Astrocyte of the spinal cord (primary cell): Measurements from ENCODE around the gene AHI1.
A peak's percentile ranks its signal among the peaks of the same experiment; 100 is the strongest.
"Not testable (repeated sequence)": the region's sequence is repeated elsewhere in the genome, so short reads cannot be mapped to it uniquely, and the experiment has no call there.

Experiments
- DNase-seq: peaks from one replicate; pipeline ENCODE4 v3.0.0; 2011; ENCODE audit warnings: low read depth, low spot score
- H3K4me3 ChIP-seq: 2 replicates; pipeline ENCODE4 v1.5.1; 2011; ENCODE audit warnings: low read depth, mild to moderate bottlenecking, low read length, moderate library complexity
- in situ Hi-C: cut with HindIII; loops from 2 replicates; pipeline ENCODE4 v1.10.0; 2017; ENCODE audit warnings: low sequenced_read_pairs
- TF ChIP-seq, protein P1 (sequence below): IDR thresholded peaks from 2 replicates; pipeline ENCODE4 v1.5.1; 2012; ENCODE audit warnings: low read depth, mild to moderate bottlenecking, low read length, inconsistent platforms

The AHI1 gene

DNA sequence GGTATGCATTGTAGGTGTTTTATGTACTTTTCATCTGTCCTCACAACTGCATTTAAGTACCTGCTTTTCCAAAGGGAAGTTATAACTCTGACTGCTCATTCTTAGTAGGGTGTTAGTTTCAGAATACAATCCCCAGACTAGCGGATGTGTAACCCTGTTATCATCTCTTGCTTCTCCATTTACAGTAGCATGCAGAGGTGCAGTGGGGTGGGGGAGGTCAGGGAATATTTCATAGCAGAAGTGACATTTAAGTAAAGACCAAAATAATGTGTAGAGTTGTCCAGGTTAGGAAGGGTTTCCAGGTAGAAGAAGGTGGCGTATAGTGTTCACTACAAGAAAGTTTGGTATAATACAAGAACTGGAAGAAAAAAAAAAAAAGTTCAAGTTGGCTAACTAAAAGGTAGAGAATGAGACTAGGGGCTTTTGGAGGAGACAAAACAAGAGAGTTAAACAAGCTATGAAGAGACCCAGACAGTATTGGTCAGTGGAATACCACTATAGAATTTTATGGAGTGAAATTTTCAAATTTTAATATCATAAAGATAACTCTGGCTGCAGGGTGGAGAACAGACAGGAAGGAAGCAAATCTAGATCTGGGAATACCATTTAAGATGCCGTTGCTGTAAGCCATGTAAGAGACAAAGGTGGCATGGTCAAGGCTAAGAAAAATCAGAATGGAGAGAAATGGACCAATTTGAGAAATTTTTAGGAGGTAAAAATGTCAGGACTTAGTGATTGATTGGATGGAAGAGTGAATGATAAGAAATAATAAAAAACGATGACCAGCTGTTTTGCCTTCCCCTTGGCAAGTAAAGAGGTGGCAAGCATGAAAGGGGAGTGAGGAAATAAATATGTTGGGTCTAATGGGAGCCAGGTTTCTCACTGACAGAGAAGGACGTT, 2.2 kb upstream of the AHI1 start:
- no peak for DNase-seq
- H3K4me3 ChIP-seq: no peak overlapping the region
- in situ Hi-C loops: no loop called here
- TF ChIP-seq, protein P1, sequence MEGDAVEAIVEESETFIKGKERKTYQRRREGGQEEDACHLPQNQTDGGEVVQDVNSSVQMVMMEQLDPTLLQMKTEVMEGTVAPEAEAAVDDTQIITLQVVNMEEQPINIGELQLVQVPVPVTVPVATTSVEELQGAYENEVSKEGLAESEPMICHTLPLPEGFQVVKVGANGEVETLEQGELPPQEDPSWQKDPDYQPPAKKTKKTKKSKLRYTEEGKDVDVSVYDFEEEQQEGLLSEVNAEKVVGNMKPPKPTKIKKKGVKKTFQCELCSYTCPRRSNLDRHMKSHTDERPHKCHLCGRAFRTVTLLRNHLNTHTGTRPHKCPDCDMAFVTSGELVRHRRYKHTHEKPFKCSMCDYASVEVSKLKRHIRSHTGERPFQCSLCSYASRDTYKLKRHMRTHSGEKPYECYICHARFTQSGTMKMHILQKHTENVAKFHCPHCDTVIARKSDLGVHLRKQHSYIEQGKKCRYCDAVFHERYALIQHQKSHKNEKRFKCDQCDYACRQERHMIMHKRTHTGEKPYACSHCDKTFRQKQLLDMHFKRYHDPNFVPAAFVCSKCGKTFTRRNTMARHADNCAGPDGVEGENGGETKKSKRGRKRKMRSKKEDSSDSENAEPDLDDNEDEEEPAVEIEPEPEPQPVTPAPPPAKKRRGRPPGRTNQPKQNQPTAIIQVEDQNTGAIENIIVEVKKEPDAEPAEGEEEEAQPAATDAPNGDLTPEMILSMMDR: no peak

DNA sequence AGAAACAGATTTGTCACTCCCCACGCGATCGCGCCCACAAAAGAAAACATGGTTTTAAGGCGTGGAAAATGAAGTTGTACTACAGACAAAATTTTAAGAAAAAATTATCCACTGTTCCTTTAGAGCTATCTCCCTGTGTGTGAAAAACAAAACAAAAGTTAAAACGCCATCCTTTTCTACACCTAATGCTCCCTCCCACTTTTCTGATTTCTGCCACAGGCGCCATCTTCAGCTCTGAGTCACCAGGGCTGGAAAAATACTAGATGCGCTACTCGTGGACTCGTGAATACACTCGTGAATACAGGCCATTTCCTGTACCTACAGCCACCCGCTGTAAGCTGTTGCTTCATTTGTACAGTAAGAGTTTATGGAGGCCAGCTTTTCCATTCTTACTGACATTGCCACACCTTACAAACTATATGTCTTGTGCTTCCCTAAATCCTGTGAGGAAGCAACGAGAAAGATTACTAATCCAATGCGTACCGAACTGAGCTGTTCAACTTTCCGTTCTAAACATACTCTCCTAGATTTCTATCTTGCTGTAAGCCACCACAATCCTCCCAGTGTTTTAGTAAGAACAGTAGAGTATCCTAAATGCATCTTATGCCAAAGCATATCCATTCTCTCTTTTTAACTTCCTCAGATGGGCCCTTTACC, 773 bp upstream of the AHI1 start:
- peak; percentile 91 for DNase-seq
- TF ChIP-seq, protein P1: no peak
- in situ Hi-C loops: no loop called here
- peak overlapping the region; percentile 84 for H3K4me3 ChIP-seq

DNA sequence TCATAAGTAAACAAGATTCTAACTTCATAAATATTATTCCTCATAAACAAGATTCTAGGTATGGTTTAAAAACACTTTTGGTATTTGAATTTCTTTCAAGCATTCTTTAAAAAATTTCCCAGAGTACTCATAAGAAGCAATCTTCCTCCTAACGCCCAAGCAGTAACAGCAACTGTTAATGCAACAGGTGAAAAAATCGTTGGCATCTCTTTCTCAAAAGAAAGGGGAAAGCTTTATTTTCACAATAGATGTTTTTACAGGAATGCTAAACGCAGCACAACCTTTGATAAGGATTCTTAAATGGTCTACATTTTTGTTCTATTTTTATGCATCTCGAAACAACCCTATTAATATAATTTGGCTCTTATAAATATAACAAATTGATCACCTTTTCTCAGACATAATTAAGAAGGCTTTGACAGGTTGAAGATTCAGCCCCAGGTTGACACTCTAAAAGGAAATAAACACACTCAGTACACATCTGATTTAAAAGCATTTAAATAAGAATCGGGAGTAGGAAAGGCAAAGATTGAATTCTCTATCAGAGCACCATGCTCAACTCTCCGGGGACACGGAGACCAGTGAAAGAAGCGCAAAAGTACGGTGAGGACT, 634 bp downstream of the AHI1 start:
- H3K4me3 ChIP-seq: peak overlapping the region; percentile 84
- TF ChIP-seq, protein P1: no peak
- in situ Hi-C loops: no loop called here
- peak; percentile 23 for DNase-seq

DNA sequence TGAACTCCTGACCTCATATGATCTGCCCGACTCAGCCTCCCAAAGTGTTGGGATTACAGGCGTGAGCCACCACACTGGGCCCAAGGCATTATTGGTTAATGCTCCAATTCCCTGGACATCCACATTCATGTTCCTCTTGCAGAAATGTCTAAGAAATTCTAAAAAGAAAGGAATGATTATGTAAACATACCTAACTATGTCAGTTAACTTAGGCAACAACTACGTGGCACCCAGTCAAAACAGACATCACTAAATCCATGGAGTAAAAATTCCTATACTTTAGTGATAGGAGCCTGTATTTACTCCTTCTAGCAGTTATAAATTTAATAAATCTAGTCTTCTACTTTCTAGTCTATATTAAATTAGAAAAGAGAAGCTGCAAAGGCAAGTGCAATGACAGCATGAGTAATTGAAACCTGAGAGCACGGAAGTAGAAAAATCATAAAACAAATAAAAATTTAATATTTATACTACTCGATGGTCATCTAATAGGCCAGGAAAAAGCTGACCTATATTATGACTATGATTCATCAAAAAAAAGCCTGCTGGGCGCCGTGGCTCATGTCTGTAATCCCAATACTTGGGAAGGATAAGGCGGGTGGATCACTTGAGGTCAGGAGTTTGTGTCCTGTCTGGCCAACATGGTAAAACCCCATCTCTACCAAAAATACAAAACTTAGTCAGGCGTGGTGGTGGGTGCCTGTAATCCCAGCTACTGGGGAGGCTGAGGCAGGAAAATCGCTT, 4.2 kb downstream of the AHI1 start:
- H3K4me3 ChIP-seq: no peak overlapping the region
- TF ChIP-seq, protein P1: no peak
- peak; percentile 63 for DNase-seq
- in situ Hi-C loops: no loop called here

DNA sequence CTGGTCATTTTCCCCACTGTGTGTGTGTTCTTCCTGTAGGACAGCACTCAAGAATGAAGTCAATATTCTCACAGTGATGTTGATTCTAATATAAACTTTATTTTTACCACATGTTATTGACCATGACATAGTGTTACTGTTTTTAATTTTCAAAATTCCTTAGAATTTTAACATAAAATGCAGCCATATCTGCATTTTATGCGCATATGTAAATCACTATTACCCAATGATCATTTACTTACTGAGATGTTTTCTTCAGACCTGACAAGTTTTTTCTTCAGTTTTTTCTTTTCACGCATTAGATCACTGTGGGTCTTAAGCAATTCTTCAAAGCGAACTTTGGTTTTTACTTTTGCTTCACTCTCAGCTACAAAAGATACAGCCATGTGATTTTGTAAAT, 7.2 kb downstream of the AHI1 start:
- in situ Hi-C loops: no loop called here
- DNase-seq: no peak
- TF ChIP-seq, protein P1: no peak
- H3K4me3 ChIP-seq: no peak overlapping the region

DNA sequence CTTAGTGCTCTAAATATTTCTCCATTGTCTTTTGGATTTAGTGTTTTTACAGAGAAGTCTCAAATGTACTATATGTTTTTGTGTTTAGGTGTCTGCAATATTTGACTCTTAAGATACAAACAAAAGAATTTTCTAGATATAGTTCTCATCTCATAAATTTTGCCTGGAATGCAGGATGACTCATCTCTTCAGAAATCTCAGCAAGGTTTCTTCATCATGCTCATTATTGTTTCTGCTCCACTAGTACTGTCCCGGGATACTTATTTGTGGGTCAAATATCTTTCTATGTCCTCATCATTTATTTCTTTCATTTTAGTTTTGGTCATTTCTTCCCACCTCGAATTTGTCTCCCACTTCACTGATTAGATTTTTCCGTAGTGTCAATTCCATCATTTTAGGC, 9.5 kb downstream of the AHI1 start:
- H3K4me3 ChIP-seq: no peak overlapping the region
- in situ Hi-C loops: no loop called here
- TF ChIP-seq, protein P1: no peak
- peak; percentile 60 for DNase-seq

DNA sequence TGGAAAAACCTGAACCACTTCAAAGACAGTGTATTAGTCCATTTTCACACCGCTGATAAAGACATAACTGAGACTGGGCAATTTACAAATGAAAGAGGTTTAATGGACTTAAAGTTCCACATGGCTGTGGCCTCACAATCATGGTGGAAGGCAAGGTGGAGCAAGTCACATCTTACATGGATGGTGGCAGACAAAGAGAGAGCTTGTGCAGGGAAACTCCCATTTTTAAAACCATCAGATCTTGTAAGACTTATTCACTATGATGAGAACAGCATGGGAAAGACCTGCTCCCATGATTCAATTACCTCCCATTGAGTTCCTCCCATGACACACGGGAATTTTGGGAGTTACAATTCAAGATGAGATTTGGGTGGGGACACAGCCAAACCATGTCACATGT, 13.6 kb downstream of the AHI1 start:
- in situ Hi-C loops, DNase-seq, H3K4me3 ChIP-seq: not testable (repeated sequence)
